IMR-90 (cell line): ENCODE measurements around the gene IFIT3. TPM values are rescaled to one million over a fixed set of nuclear protein-coding genes. Genes with fewer than 3 reads are reported as not detected.

Experiments used
- ATAC-seq: fragments of 200-7000 bp; cut with Tn5 transposase; 2 replicates; pipeline ENCODE4 v1.9.1; 2020; ENCODE audit warnings: low read depth, mild to moderate bottlenecking, moderate library complexity
- BruUV-seq: library from RNA; stranded (reverse); fragments of 400-500 nt; replicated peaks from 2 replicates; lab custom pipeline; 2021; lab: Mats Ljungman, UMichigan
- CTCF ChIA-PET: fragments of 300-600 bp; formaldehyde crosslinking; extraction: SDS; loops from one replicate; lab custom pipeline; 2021; ENCODE audit warnings: antibody characterized with exemption; lab: Yijun Ruan, JAX
- POLR2A ChIA-PET: fragments of 300-600 bp; sonication (Branson Sonifier 250); formaldehyde crosslinking; loops from one replicate; lab custom pipeline; 2022; ENCODE audit warnings: antibody characterized with exemption; ENCODE audit not compliant: unreplicated experiment; lab: Charles Lee
- DNase-seq: peaks from one replicate; pipeline ENCODE4 v3.0.0; 2013
- H2AFZ ChIP-seq: replicated peaks from 2 replicates; pipeline ENCODE3; 2013; ENCODE audit warnings: low read length, mild to moderate bottlenecking; ENCODE audit not compliant: poor library complexity
- H2AK5ac ChIP-seq: 2 replicates; pipeline ENCODE4 v1.6.1; 2013; ENCODE audit warnings: low read depth, low read length, inconsistent platforms
- H2AK9ac ChIP-seq: replicated peaks from 2 replicates; pipeline ENCODE3; 2013; ENCODE audit warnings: mild to moderate bottlenecking, low read depth, low read length, moderate library complexity; ENCODE audit not compliant: poor library complexity
- H2BK120ac ChIP-seq: 2 replicates; pipeline ENCODE4 v1.6.1; 2013; ENCODE audit warnings: low read depth, low read length, inconsistent platforms
- H2BK15ac ChIP-seq: 3 replicates; pipeline ENCODE4 v1.6.1; 2013; ENCODE audit warnings: low read depth, low read length, inconsistent platforms
- H2BK20ac ChIP-seq: 2 replicates; pipeline ENCODE4 v1.6.1; 2013; ENCODE audit warnings: low read depth, mild to moderate bottlenecking, inconsistent platforms, low read length, moderate library complexity
- H2BK5ac ChIP-seq: 2 replicates; pipeline ENCODE4 v1.6.1; 2013; ENCODE audit warnings: mild to moderate bottlenecking, low read depth, low read length, inconsistent platforms; ENCODE audit not compliant: poor library complexity, severe bottlenecking
- H3K14ac ChIP-seq: replicated peaks from 2 replicates; pipeline ENCODE4 v1.6.1; 2013; ENCODE audit warnings: low read depth, low read length, inconsistent platforms
- H3K18ac ChIP-seq: 2 replicates; pipeline ENCODE4 v1.6.1; 2013; ENCODE audit warnings: low read depth, low read length, control low read depth
- H3K23ac ChIP-seq: 2 replicates; pipeline ENCODE4 v1.6.1; 2013; ENCODE audit warnings: low read depth, low read length, inconsistent platforms
- H3K27ac ChIP-seq: 2 replicates; pipeline ENCODE4 v1.5.1; 2013; ENCODE audit warnings: mild to moderate bottlenecking, control low read depth, low read length; ENCODE audit not compliant: insufficient read depth
- H3K27me3 ChIP-seq: 2 replicates; pipeline ENCODE4 v1.6.1; 2013; ENCODE audit warnings: low read length; ENCODE audit not compliant: control insufficient read depth, insufficient read depth
- H3K36me3 ChIP-seq: 2 replicates; pipeline ENCODE4 v1.6.1; 2013; ENCODE audit warnings: low read length, mixed read lengths; ENCODE audit not compliant: control insufficient read depth, insufficient read depth
- H3K4ac ChIP-seq: 2 replicates; pipeline ENCODE4 v1.6.1; 2013; ENCODE audit warnings: low read depth, low read length, inconsistent platforms
- H3K4me1 ChIP-seq: 2 replicates; pipeline ENCODE4 v1.6.1; 2013; ENCODE audit warnings: low read length, mixed read lengths; ENCODE audit not compliant: control insufficient read depth, insufficient read depth
- H3K4me2 ChIP-seq: 2 replicates; pipeline ENCODE4 v1.6.1; 2013; ENCODE audit warnings: low read depth, mild to moderate bottlenecking, control low read depth, low read length, moderate library complexity
- H3K4me3 ChIP-seq: 2 replicates; pipeline ENCODE4 v1.5.1; 2013; ENCODE audit warnings: low read depth, mild to moderate bottlenecking, control low read depth, low read length, moderate library complexity; ENCODE audit not compliant: insufficient read depth
- H3K56ac ChIP-seq: 2 replicates; pipeline ENCODE4 v1.6.1; 2013; ENCODE audit warnings: low read length, inconsistent platforms; ENCODE audit not compliant: insufficient read depth; ENCODE audit errors: extremely low read depth
- H3K79me1 ChIP-seq, 2 experiments: 2 replicates each; pipeline ENCODE4 v1.6.1; 2013; ENCODE audit warnings: low read length in 2 of 2, inconsistent platforms in 1 of 2, low read depth in 1 of 2
- H3K9ac ChIP-seq: 2 replicates; pipeline ENCODE4 v1.6.1; 2013; ENCODE audit warnings: low read depth, low read length, control low read depth
- H3K9me1 ChIP-seq: 2 replicates; pipeline ENCODE4 v1.6.1; 2013; ENCODE audit warnings: low read length, inconsistent platforms; ENCODE audit not compliant: insufficient read depth
- H3K9me3 ChIP-seq: 2 replicates; pipeline ENCODE4 v1.6.1; 2013; ENCODE audit warnings: low read length; ENCODE audit not compliant: control insufficient read depth, insufficient read depth
- H4K20me1 ChIP-seq: 2 replicates; pipeline ENCODE4 v1.6.1; 2013; ENCODE audit warnings: low read length, inconsistent platforms; ENCODE audit not compliant: insufficient read depth
- H4K5ac ChIP-seq: 2 replicates; pipeline ENCODE4 v1.6.1; 2013; ENCODE audit warnings: mild to moderate bottlenecking, low read depth, low read length, control low read depth
- H4K8ac ChIP-seq, 2 experiments: 2 replicates each; pipeline ENCODE4 v1.6.1; 2013; ENCODE audit warnings: low read depth in 2 of 2, low read length in 2 of 2, control low read depth in 1 of 2, inconsistent platforms in 1 of 2
- H4K91ac ChIP-seq: 2 replicates; pipeline ENCODE4 v1.6.1; 2013; ENCODE audit warnings: low read depth, low read length, inconsistent platforms; ENCODE audit not compliant: insufficient read depth
- BHLHE40 ChIP-seq: fragments of 150-350 bp; IDR thresholded peaks from 2 replicates; pipeline ENCODE4 v1.6.1; 2016; ENCODE audit warnings: mild to moderate bottlenecking, low read depth, low read length
- CEBPB ChIP-seq: IDR thresholded peaks from 2 replicates; pipeline ENCODE4 v1.6.1; 2012; ENCODE audit warnings: low read depth, low read length, improper control_type of control experiment
- CHD1 ChIP-seq: IDR thresholded peaks from 2 replicates; pipeline ENCODE4 v1.6.1; 2012; ENCODE audit warnings: low read depth, low read length, improper control_type of control experiment
- CTCF ChIP-seq: conservative IDR thresholded peaks from 2 replicates; pipeline ENCODE4 v1.5.1; 2012; ENCODE audit warnings: mild to moderate bottlenecking, low read depth, low read length, improper control_type of control experiment
- ELK1 ChIP-seq: fragments of 150-350 bp; IDR thresholded peaks from 2 replicates; pipeline ENCODE4 v1.6.1; 2016; ENCODE audit warnings: low read depth, mild to moderate bottlenecking, low read length, moderate library complexity, borderline replicate concordance
- FOS ChIP-seq: fragments of 150-350 bp; IDR thresholded peaks from 2 replicates; pipeline ENCODE4 v1.6.1; 2016; ENCODE audit warnings: low read depth, low read length
- MAFK ChIP-seq: IDR thresholded peaks from 2 replicates; pipeline ENCODE4 v1.6.1; 2012; ENCODE audit warnings: low read depth, low read length, improper control_type of control experiment
- MAZ ChIP-seq: IDR thresholded peaks from 2 replicates; pipeline ENCODE4 v1.6.1; 2012; ENCODE audit warnings: low read depth, mild to moderate bottlenecking, low read length, improper control_type of control experiment, moderate library complexity, borderline replicate concordance
- MXI1 ChIP-seq: IDR thresholded peaks from 2 replicates; pipeline ENCODE4 v1.6.1; 2012; ENCODE audit warnings: low read depth, mild to moderate bottlenecking, low read length, moderate library complexity, borderline replicate concordance
- POLR2A ChIP-seq: IDR thresholded peaks from 2 replicates; pipeline ENCODE4 v1.6.1; 2012; ENCODE audit warnings: mild to moderate bottlenecking, low read depth, low read length
- RFX5 ChIP-seq: IDR thresholded peaks from 2 replicates; pipeline ENCODE4 v1.8.0; 2012; ENCODE audit warnings: low read depth, mild to moderate bottlenecking, low read length, moderate library complexity
- WGBS, 2 experiments: methylation state at CpG; one replicate each; pipeline versions ENCODE4 v1.1.5 to v1.1.7; 2013; ENCODE audit warnings: missing lambda C conversion rate in 2 of 2; ENCODE audit not compliant: insufficient read length in 1 of 2; ENCODE audit errors: extremely low coverage in 2 of 2; 5-methylcytosine and 5-hydroxymethylcytosine counted together
- dilution Hi-C: fragments of 300-500 bp; cut with HindIII; formaldehyde crosslinking; loops from one replicate; pipeline ENCODE4 v1.14.3; 2018; ENCODE audit warnings: low sequenced_read_pairs; ENCODE audit not compliant: unreplicated experiment
- in situ Hi-C: fragments of 300-500 bp; cut with MboI; formaldehyde crosslinking; loops from 3 replicates; pipeline ENCODE4 v1.14.3; 2019; ENCODE audit warnings: low sequenced_read_pairs, inconsistent platforms, mixed read lengths
- intact Hi-C: fragments of 100-400 bp; cut with micrococcal nuclease; formaldehyde crosslinking; loops from 2 replicates; pipeline ENCODE4 v1.10.0; 2022
- polyA plus RNA-seq, 3 experiments: library from polyadenylated mRNA; depleted of rRNA; stranded (reverse); fragments of >200 nt; gene quantifications; 2 replicates each; pipeline ENCODE4 v1.2.3, GENCODE V29; 2012; ENCODE audit warnings: low replicate concordance in 1 of 3
- total RNA-seq: library from RNA; depleted of rRNA; stranded (reverse); fragments of >200 nt; gene quantifications from 2 replicates; pipeline ENCODE4 v1.2.3, GENCODE V29; 2012
- TF ChIP-seq, protein P1 (sequence below): fragments of 150-350 bp; IDR thresholded peaks from 2 replicates; pipeline ENCODE4 v1.6.1; 2017; ENCODE audit warnings: mild to moderate bottlenecking, antibody characterized with exemption, low read length, low read depth

Gene IFIT3
- total and polyA plus RNA-seq, 2 of the 4 experiments (the other 2 are of a cell fraction): 3.5 to 7.3 TPM

GRCh38 chr10:89308736-89309135 is 19.1 kb upstream of the IFIT3 start:
- H3K36me3 ChIP-seq: no peaks in the 10 kb centered on the region; the same call in 1 of the 2 replicates
- no peak overlapping the region for H2AK5ac ChIP-seq
- no peaks in the 10 kb centered on the region for H3K9me3 ChIP-seq
- in situ Hi-C loops (no loop called here), dilution Hi-C loops (no loop called here), intact Hi-C loops (no loop called here)
- no peak overlapping the region for H4K91ac ChIP-seq
- no peak overlapping the region for H2AK9ac ChIP-seq
- H3K4ac ChIP-seq: no peak overlapping the region
- H3K4me2 ChIP-seq: no peak overlapping the region
- H4K5ac ChIP-seq: no peak overlapping the region
- H2AFZ ChIP-seq: no peak overlapping the region
- H3K4me1 ChIP-seq: peaks cover 3% of the 10 kb centered on the region; the same call in 1 of the 2 replicates
- no peaks in the 10 kb centered on the region for H3K27me3 ChIP-seq
- H3K23ac ChIP-seq: no peak overlapping the region
- H3K14ac ChIP-seq: no peak overlapping the region
- BruUV-seq: no TSS peak
- no peak overlapping the region for H3K27ac ChIP-seq
- no peak overlapping the region for H3K18ac ChIP-seq
- no peak overlapping the region for H2BK15ac ChIP-seq
- H3K9ac ChIP-seq: no peak overlapping the region
- TF ChIP-seq FOS (no peak), CTCF (no peak), MAFK (no peak), CEBPB (no peak), MXI1 (no peak), CHD1 (no peak), BHLHE40 (no peak), RFX5 (no peak), MAZ (no peak), ELK1 (no peak), POLR2A (no peak)
- TF ChIP-seq, protein P1, sequence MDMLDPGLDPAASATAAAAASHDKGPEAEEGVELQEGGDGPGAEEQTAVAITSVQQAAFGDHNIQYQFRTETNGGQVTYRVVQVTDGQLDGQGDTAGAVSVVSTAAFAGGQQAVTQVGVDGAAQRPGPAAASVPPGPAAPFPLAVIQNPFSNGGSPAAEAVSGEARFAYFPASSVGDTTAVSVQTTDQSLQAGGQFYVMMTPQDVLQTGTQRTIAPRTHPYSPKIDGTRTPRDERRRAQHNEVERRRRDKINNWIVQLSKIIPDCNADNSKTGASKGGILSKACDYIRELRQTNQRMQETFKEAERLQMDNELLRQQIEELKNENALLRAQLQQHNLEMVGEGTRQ: no peak
- H3K9me1 ChIP-seq: no peaks in the 10 kb centered on the region
- H3K4me3 ChIP-seq: no peak overlapping the region
- ATAC-seq: no peak
- no peaks in the 10 kb centered on the region for H4K20me1 ChIP-seq
- H4K8ac ChIP-seq: no peak overlapping the region
- H3K56ac ChIP-seq: no peak overlapping the region
- no peak overlapping the region for H2BK20ac ChIP-seq
- no peak for DNase-seq
- H2BK120ac ChIP-seq: no peak overlapping the region
- no CpG with 5 or more reads among the region's 4 CpGs for WGBS, 2 experiments
- H2BK5ac ChIP-seq: no peak overlapping the region
- H3K79me1 ChIP-seq: no peaks in the 10 kb centered on the region
- ChIA-PET POLR2A (no interaction called here), CTCF (no interaction called here)
